Measurements from ENCODE around the gene CACNA2D1. TPM values are rescaled to one million over a fixed set of nuclear protein-coding genes. Genes with fewer than 3 reads are reported as not detected.

Gene CACNA2D1
- polyA plus RNA-seq, 2 of the 4 experiments (the other 2 are of a cell fraction) = 18.0 to 32.9 TPM

DNA sequence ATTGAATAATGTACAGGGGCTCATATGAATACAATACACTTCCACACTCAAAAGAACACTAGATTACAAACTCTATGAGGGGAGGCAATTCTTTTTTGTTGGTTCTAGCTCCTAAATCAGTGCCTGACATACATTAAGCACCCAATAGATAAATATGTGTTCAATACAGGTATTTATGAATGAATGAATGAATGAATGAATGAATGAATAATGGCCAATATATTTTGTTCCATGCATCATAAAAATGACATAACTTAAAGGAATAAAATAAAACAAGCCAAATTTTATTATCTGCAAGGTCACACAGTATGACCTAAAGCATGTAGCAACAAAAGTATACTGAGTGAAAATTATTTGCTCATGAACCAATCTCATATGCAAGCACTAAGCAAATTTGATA is 168.9 kb downstream of the CACNA2D1 start:
- H3K9me3 ChIP-seq = no peaks in the 10 kb centered on the region
- CTCF ChIA-PET = no interaction called here

DNA sequence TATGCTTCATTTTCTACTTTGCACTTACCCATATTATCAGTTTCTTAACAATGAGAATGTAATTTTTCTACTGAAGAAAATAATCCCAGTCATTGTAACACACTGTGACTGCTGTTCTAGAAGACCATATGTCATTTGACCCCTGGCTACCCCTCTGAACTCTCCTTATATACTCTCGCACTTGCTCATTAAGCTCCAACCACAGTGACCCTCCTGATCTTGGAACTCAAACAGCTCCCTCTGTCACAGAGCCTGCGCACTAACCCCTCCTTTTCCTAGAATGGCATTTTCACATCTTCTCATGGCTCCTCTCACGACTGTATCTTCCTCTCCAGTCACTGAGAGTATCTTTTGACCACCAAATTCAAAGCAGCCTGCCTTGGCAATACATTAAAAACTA is 169.7 kb downstream of the CACNA2D1 start:
- Histone ChIP-seq H3K9me3 (no peaks in the 10 kb centered on the region), H3K27ac (no peak overlapping the region), H3K4me3 (no peak overlapping the region), H3K4me2 (no peak overlapping the region), H3K4me1 (0 out of 3 replicates have a peak, but pooled peaks cover 4% of the 10 kb centered on the region)
- FAIRE-seq (no peak), ATAC-seq (no peak), DNase-seq (ENCODE audit: low read depth in 1 of 2, low spot score in 1 of 2) (no peak)
- ChIA-PET CTCF (interaction anchor here (1.2 to 1.3 kb wide), 2 partner anchors 10 to 11 kb away, joined by 3 read pairs; no protein-coding TSS in a partner anchor), POLR2A (no interaction called here)
- no peak for TF ChIP-seq NR3C1 (IDR thresholded peaks at IDR 0.05)
- TF ChIP-seq SMC3 (IDR thresholded peaks at IDR 0.05) = no peak
- TF ChIP-seq CEBPB (IDR thresholded peaks at IDR 0.05) = no peak
- TF ChIP-seq, protein P1, sequence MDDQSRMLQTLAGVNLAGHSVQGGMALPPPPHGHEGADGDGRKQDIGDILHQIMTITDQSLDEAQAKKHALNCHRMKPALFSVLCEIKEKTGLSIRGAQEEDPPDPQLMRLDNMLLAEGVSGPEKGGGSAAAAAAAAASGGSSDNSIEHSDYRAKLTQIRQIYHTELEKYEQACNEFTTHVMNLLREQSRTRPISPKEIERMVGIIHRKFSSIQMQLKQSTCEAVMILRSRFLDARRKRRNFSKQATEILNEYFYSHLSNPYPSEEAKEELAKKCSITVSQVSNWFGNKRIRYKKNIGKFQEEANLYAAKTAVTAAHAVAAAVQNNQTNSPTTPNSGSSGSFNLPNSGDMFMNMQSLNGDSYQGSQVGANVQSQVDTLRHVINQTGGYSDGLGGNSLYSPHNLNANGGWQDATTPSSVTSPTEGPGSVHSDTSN (IDR thresholded peaks at IDR 0.05) = no peak
- no peak for TF ChIP-seq POLR2A (IDR thresholded peaks at IDR 0.05; ENCODE audit: low read length)
- TF ChIP-seq, protein P2, sequence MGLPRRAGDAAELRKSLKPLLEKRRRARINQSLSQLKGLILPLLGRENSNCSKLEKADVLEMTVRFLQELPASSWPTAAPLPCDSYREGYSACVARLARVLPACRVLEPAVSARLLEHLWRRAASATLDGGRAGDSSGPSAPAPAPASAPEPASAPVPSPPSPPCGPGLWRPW (IDR thresholded peaks at IDR 0.05) = no peak
- TF ChIP-seq ZFP36 (IDR thresholded peaks at IDR 0.05; ENCODE audit: borderline replicate concordance, partially characterized antibody) = no peak
- TF ChIP-seq, protein P3, sequence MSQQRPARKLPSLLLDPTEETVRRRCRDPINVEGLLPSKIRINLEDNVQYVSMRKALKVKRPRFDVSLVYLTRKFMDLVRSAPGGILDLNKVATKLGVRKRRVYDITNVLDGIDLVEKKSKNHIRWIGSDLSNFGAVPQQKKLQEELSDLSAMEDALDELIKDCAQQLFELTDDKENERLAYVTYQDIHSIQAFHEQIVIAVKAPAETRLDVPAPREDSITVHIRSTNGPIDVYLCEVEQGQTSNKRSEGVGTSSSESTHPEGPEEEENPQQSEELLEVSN (IDR thresholded peaks at IDR 0.05; ENCODE audit: borderline replicate concordance, low read depth) = no peak
- TF ChIP-seq ESRRA (IDR thresholded peaks at IDR 0.05; ENCODE audit: borderline replicate concordance, low read length) = no peak
- no peak for TF ChIP-seq PHF8 (IDR thresholded peaks at IDR 0.05; ENCODE audit: borderline replicate concordance, low read depth)
- TF ChIP-seq, protein P4, sequence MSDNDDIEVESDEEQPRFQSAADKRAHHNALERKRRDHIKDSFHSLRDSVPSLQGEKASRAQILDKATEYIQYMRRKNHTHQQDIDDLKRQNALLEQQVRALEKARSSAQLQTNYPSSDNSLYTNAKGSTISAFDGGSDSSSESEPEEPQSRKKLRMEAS (IDR thresholded peaks at IDR 0.05) = no peak
- no peak for TF ChIP-seq FOSB (CRISPR knock-in tag; IDR thresholded peaks at IDR 0.05)
- no peak for TF ChIP-seq RNF2 (IDR thresholded peaks at IDR 0.05; ENCODE audit: borderline replicate concordance, low read depth)
- TF ChIP-seq TP53 (CRISPR knock-in tag; IDR thresholded peaks at IDR 0.05) = no peak
- TF ChIP-seq HOXB13 (CRISPR knock-in tag; IDR thresholded peaks at IDR 0.05; ENCODE audit: low read depth) = no peak
- TF ChIP-seq ZSCAN20 (CRISPR knock-in tag; IDR thresholded peaks at IDR 0.05) = no peak
- TF ChIP-seq, protein P5, sequence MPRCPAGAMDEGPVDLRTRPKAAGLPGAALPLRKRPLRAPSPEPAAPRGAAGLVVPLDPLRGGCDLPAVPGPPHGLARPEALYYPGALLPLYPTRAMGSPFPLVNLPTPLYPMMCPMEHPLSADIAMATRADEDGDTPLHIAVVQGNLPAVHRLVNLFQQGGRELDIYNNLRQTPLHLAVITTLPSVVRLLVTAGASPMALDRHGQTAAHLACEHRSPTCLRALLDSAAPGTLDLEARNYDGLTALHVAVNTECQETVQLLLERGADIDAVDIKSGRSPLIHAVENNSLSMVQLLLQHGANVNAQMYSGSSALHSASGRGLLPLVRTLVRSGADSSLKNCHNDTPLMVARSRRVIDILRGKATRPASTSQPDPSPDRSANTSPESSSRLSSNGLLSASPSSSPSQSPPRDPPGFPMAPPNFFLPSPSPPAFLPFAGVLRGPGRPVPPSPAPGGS (IDR thresholded peaks at IDR 0.05) = no peak
- WGBS (ENCODE audit: missing lambda C conversion rate) = 88% methylated on average over 3 of the region's 3 CpGs

More for the DNA sequence above, 168.9 kb downstream of the CACNA2D1 start:
- Histone ChIP-seq H3K4me1 (no peaks in the 10 kb centered on the region), H3K4me3 (no peak overlapping the region), H3K4me2 (no peak overlapping the region), H3K27ac (no peak overlapping the region)
- TF ChIP-seq POLR2A (IDR thresholded peaks at IDR 0.05; ENCODE audit: low read length) (no peak), RNF2 (IDR thresholded peaks at IDR 0.05; ENCODE audit: borderline replicate concordance, low read depth) (no peak), MYC (IDR thresholded peaks at IDR 0.05; ENCODE audit: borderline replicate concordance, low read length) (no peak), EHMT2 (IDR thresholded peaks at IDR 0.05; ENCODE audit: low read depth) (no peak), RAD21 (conservative IDR thresholded peaks at IDR 0.05 in 1 of 2, IDR thresholded peaks at IDR 0.05 in 1 of 2) (no peak), RFX5 (IDR thresholded peaks at IDR 0.05) (no peak), EP300 (IDR thresholded peaks at IDR 0.05) (no peak)
- ATAC-seq (no peak), DNase-seq (ENCODE audit: low read depth in 1 of 2, low spot score in 1 of 2) (no peak), FAIRE-seq (no peak)
- POLR2A ChIA-PET = no interaction called here
